ENCODE measurements around the gene OGDH. TPM values are rescaled to one million over a fixed set of nuclear protein-coding genes. Genes with fewer than 3 reads are reported as not detected.
A peak's percentile ranks its signal among the peaks of the same experiment; 100 is the strongest.

The OGDH gene
- total RNA-seq, 4 donors from 2014 or later, result 98.6 to 146 (median 127) TPM

DNA sequence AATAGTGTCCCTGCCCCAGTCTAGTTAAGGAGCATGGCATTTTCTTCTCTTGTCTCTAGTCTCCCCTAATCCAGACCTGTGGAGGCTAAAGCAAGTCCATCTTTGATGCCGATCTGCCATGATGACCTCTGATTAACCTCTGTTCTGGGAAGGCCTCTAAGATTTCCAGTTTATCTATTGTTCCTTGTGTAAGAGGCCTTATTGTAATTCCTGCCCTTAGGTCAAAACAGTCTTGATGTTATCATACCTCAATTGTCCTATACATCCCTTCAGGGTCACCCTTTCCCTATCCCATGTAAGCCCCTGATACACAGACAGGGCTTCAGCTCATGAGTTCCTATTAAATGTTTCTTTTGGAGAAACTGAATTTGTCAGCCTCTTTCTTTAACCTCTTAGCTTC, 137.3 kb downstream of the OGDH start:
- no peaks in the 10 kb centered on the region for H3K36me3 ChIP-seq
- DNase-seq (ENCODE audit: low spot score in 2 of 2), result no peak
- H3K27ac ChIP-seq, result no peak overlapping the region
- H3K9me3 ChIP-seq, result no peaks in the 10 kb centered on the region
- WGBS, result 76% methylated on average over 1 of the region's 1 CpG
- no peaks in the 10 kb centered on the region for H3K27me3 ChIP-seq
- TF ChIP-seq, protein P1, sequence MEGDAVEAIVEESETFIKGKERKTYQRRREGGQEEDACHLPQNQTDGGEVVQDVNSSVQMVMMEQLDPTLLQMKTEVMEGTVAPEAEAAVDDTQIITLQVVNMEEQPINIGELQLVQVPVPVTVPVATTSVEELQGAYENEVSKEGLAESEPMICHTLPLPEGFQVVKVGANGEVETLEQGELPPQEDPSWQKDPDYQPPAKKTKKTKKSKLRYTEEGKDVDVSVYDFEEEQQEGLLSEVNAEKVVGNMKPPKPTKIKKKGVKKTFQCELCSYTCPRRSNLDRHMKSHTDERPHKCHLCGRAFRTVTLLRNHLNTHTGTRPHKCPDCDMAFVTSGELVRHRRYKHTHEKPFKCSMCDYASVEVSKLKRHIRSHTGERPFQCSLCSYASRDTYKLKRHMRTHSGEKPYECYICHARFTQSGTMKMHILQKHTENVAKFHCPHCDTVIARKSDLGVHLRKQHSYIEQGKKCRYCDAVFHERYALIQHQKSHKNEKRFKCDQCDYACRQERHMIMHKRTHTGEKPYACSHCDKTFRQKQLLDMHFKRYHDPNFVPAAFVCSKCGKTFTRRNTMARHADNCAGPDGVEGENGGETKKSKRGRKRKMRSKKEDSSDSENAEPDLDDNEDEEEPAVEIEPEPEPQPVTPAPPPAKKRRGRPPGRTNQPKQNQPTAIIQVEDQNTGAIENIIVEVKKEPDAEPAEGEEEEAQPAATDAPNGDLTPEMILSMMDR (IDR thresholded peaks at IDR 0.05), result no peak
- TF ChIP-seq POLR2A (IDR thresholded peaks at IDR 0.05), result no peak
- H3K4me1 ChIP-seq, result peaks cover 3% of the 10 kb centered on the region
- no peak overlapping the region for H3K4me3 ChIP-seq

DNA sequence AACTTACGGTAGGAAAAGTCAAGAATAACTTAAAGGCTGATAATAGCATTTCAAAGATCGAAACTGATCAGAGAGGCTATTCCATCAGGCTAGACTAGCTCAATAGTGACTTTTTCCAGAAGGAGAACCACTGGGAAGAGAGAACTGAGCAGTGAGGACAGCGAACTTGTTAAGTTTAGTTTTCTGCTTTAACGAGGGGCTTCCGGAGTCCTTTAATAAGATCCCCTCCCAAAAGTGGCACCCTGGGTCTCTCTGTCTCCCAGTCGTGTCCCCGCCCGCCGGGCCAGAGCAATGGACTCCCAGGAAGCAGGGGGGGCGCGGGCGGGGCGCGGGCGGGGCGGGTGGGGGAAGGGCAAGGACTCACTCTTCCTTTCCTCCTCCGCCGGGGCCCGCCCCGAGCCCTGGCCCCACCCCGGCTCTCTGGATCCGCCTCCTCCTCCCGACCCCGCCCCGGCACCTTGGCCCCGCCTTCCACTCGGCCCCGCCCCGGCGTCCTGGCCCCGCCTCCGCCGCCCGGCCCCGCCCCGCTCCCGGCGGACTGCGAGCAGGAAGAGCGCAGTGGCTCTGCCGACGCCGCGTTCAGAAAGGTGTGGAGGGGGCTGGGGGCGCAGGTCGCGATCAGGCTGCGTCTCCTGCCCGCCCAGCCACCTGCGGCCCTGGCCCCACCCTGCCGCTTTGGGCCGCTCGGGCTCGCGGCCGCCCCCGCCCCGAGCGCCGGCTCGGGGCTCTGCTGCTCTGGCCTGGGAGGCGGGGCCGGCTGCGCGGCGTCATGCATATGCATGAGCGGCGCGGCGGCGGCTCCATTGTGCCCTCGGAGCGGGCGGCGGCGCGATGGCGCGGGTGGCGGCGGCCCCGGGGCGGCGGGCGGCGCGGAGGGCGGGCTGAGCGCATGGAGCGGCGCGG, 141.9 kb downstream of the OGDH start, which contains the start of gene ZMIZ2:
TSS of gene ZMIZ2 (plus strand) at position 803 of the 903 bp plus-strand sequence. CDS start 7,403 bp downstream, outside the sequence.
- no peaks in the 10 kb centered on the region for H3K36me3 ChIP-seq
- peak within 1 kb of the TSS; percentile 98 for H3K27ac ChIP-seq
- no peaks in the 10 kb centered on the region for H3K27me3 ChIP-seq
- H3K9me3 ChIP-seq, result no peaks in the 10 kb centered on the region
- 2% methylated on average over 12 of the region's 92 CpGs for WGBS
- H3K4me3 ChIP-seq, result peak within 1 kb of the TSS; percentile 82
- peak; percentile 95 to 96 for DNase-seq (ENCODE audit: low spot score in 2 of 2)
- H3K4me1 ChIP-seq, result peaks cover 33% of the 10 kb centered on the region
- TF ChIP-seq POLR2A (IDR thresholded peaks at IDR 0.05) (peak; percentile 38 to 60), POLR2AphosphoS5 (IDR thresholded peaks at IDR 0.05) (peak in 1 of 3 donors; percentile 15), EP300 (IDR thresholded peaks at IDR 0.05) (no peak)

- 2% methylated on average over 31 of the region's 60 CpGs for WGBS
Observed at GRCh38 chr7:44748948-44749731, 142.7 kb downstream of the OGDH start.

DNA sequence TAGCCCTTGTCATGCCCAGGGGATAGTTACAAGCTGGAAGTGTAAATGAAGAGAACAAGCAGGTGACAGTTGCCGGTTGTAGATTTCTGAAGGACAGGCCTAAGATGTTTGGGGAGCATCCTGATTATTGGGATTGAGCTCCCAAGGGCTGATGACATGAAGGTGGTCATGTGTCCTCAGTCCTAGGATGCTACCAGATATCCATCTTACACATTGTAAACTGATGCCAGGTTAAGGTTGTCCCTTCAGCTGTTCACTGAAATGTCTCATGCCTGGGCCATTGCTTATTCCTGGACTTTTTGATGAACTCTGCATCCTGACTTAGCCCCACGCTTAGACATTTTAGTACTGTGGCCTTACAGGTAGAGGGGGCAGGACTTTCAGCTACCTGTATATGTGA, 143.6 kb downstream of the OGDH start:
- DNase-seq (ENCODE audit: low spot score in 2 of 2), result no peak
- Histone ChIP-seq H3K9me3 (no peaks in the 10 kb centered on the region), H3K27me3 (no peaks in the 10 kb centered on the region), H3K36me3 (no peaks in the 10 kb centered on the region), H3K4me3 (peak overlapping the region; percentile 82), H3K4me1 (peaks cover 38% of the 10 kb centered on the region), H3K27ac (no peak overlapping the region)
- TF ChIP-seq POLR2A (IDR thresholded peaks at IDR 0.05), result no peak
- TF ChIP-seq, protein P1 (IDR thresholded peaks at IDR 0.05), result no peak
- no peak for TF ChIP-seq EP300 (IDR thresholded peaks at IDR 0.05)
- no peak for TF ChIP-seq POLR2AphosphoS5 (IDR thresholded peaks at IDR 0.05)
- WGBS, result 78% methylated on average over 2 of the region's 2 CpGs

More at GRCh38 chr7:44748948-44749731, 142.7 kb downstream of the OGDH start:
- no peaks in the 10 kb centered on the region for H3K27me3 ChIP-seq
- H3K4me3 ChIP-seq, result peak overlapping the region; percentile 82
- peak overlapping the region; percentile 98 for H3K27ac ChIP-seq
- H3K36me3 ChIP-seq, result no peaks in the 10 kb centered on the region
- H3K4me1 ChIP-seq, result peaks cover 31% of the 10 kb centered on the region
- DNase-seq (ENCODE audit: low spot score in 2 of 2), result no peak
- no peaks in the 10 kb centered on the region for H3K9me3 ChIP-seq
- TF ChIP-seq POLR2A (IDR thresholded peaks at IDR 0.05), result no peak
- no peak for TF ChIP-seq POLR2AphosphoS5 (IDR thresholded peaks at IDR 0.05)
- TF ChIP-seq, protein P1 (IDR thresholded peaks at IDR 0.05), result no peak
- TF ChIP-seq EP300 (IDR thresholded peaks at IDR 0.05), result no peak

DNA sequence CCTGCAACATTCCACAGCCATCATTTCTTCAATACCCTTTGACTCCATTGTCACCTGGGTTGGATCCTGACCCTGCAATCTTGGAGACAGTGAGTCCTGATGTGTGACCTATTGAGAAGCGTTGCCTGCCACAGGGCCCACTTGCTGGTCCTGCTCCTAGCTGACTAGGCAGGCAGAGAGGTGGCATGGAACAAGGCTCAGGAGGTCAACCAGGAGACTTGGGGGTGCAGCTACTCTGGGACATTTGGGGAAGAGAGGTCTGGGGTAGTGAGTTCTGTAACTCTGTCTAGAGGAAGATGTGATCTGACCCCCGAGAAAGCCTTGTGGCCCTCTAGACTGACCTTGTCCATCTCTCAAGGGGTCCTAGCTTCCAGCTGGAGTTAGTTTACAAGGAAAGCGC, 144.0 kb downstream of the OGDH start:
- H3K27ac ChIP-seq, result no peak overlapping the region
- peak overlapping the region; percentile 82 for H3K4me3 ChIP-seq
- H3K36me3 ChIP-seq, result no peaks in the 10 kb centered on the region
- DNase-seq (ENCODE audit: low spot score in 2 of 2), result no peak
- no peak for TF ChIP-seq POLR2A (IDR thresholded peaks at IDR 0.05)
- TF ChIP-seq, protein P1 (IDR thresholded peaks at IDR 0.05), result no peak
- no peak for TF ChIP-seq POLR2AphosphoS5 (IDR thresholded peaks at IDR 0.05)
- TF ChIP-seq EP300 (IDR thresholded peaks at IDR 0.05), result no peak
- WGBS, result 78% methylated on average over 1 of the region's 3 CpGs
- H3K27me3 ChIP-seq, result no peaks in the 10 kb centered on the region
- peaks cover 42% of the 10 kb centered on the region for H3K4me1 ChIP-seq
- no peaks in the 10 kb centered on the region for H3K9me3 ChIP-seq

Data from suprapubic skin (tissue), 4 donors.